HG02870 (cell line): ENCODE results near the gene DDX49.
"Not testable (repeated sequence)": the region's sequence is repeated elsewhere in the genome, so short reads cannot be mapped to it uniquely, and the experiment has no call there.

Experiments used
- ATAC-seq: cut with Tn5 transposase; IDR thresholded peaks from one replicate; pipeline ENCODE4 v1.9.1; 2021; ENCODE audit warnings: mild to moderate bottlenecking, moderate library complexity; ENCODE audit not compliant: unreplicated experiment

Gene DDX49

GRCh38 chr19:18910010-18910409, 9.5 kb upstream of the DDX49 start:
- ATAC-seq = no peak

GRCh38 chr19:18910801-18911436, 8.6 kb upstream of the DDX49 start:
- ATAC-seq = no peak

GRCh38 chr19:18912933-18913332, 6.6 kb upstream of the DDX49 start:
- no peak for ATAC-seq

- no peak for ATAC-seq
These were observed 6.0 kb upstream of the DDX49 start for GRCh38 chr19:18913466-18913865.

GRCh38 chr19:18915639-18916038, 3.9 kb upstream of the DDX49 start:
- ATAC-seq = no peak

- not testable (repeated sequence) for ATAC-seq
These were observed 1.9 kb upstream of the DDX49 start for GRCh38 chr19:18917593-18917992.

- no peak for ATAC-seq
These were observed 342 bp downstream of the DDX49 start for GRCh38 chr19:18919900-18920214.

GRCh38 chr19:18920400-18920799, 885 bp downstream of the DDX49 start:
- no peak for ATAC-seq

- ATAC-seq = no peak
These were observed 2.1 kb downstream of the DDX49 start for GRCh38 chr19:18921593-18921992.

- no peak for ATAC-seq
These were observed 2.9 kb downstream of the DDX49 start for GRCh38 chr19:18922228-18922985.

- ATAC-seq = no peak
These were observed 5.2 kb downstream of the DDX49 start for GRCh38 chr19:18924684-18925213.

GRCh38 chr19:18928018-18928805, 8.7 kb downstream of the DDX49 start:
- ATAC-seq = no peak

- no peak for ATAC-seq
These were observed 9.8 kb downstream of the DDX49 start for GRCh38 chr19:18929311-18929710.

- ATAC-seq = no peak
These were observed 12.0 kb downstream of the DDX49 start for GRCh38 chr19:18931316-18932162.

GRCh38 chr19:18932216-18932841, 12.8 kb downstream of the DDX49 start:
- no peak for ATAC-seq

- no peak for ATAC-seq
These were observed 13.8 kb downstream of the DDX49 start for GRCh38 chr19:18933297-18933696.

- ATAC-seq = no peak
These were observed 19.6 kb downstream of the DDX49 start for GRCh38 chr19:18939163-18939562.

- ATAC-seq = no peak
These were observed 20.6 kb downstream of the DDX49 start for GRCh38 chr19:18939922-18940768.
